ENCODE data around the gene SAPCD2.

SAPCD2 gene

GRCh38 chr9:137053944-137054931, 16.1 kb downstream of the SAPCD2 start, which contains the start of gene ENTPD2:
TSS of gene ENTPD2 (minus strand) at chr9:137054061. CDS start at chr9:137053997, 64 bp downstream.
- no peak for DNase-seq
- in situ Hi-C loops (cut with HindIII; ENCODE audit: low pct_ligation_motif_present, low pct_unique_long_range_greater_than_20kb, low sequenced_read_pairs) = no loop called here

DNA sequence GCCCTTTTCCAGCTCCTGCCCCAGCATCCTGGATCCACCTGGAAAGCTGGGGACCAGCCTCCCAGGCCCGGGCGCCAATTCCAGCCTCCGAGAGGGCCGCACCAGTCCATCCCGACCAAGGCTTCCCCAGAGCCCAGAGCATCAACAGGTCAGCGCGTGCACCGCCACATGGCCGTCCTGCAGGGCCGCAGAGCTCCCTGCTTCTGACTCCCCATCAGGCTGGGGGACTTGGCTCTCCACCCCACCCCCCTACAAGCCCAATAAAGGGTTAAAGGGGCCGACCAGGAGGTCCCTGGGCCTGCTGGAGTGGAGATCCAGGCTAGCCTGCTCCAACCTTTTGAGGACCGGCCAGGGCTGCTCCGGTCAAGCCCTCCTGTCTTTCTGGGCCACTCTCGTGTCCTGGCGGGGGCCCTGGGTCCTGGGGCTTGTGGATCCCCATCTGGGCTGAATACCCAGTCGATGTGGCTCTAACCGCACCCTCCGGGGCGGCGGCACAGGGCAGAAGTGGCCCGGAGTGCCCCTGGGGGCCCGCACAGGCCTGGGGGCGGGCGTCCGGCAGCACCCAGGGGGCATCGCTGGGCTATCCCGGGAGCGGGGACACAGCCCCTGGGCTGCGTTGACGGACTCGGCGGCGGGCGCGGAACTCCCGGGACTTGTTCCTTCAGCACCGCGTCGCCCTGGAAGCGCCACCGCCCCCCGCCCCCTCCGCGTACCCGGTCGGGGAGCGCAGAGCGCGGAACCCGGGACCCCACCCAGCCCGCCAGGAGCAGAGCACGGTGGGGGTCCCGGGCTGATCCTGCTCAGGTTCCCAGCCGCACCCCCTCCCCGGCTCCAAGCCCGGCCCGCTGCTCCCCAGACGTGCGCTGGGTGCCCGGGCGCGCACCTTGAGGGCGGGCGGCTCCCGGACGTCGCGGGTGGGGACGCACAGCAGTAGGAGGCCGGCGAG, 17.1 kb downstream of the SAPCD2 start:
- in situ Hi-C loops (cut with HindIII; ENCODE audit: low pct_ligation_motif_present, low pct_unique_long_range_greater_than_20kb, low sequenced_read_pairs) = no loop called here
- DNase-seq = no peak

GRCh38 chr9:137052293-137052692, 18.1 kb downstream of the SAPCD2 start:
- no peak for DNase-seq
- in situ Hi-C loops (cut with HindIII; ENCODE audit: low pct_ligation_motif_present, low pct_unique_long_range_greater_than_20kb, low sequenced_read_pairs) = no loop called here

DNA sequence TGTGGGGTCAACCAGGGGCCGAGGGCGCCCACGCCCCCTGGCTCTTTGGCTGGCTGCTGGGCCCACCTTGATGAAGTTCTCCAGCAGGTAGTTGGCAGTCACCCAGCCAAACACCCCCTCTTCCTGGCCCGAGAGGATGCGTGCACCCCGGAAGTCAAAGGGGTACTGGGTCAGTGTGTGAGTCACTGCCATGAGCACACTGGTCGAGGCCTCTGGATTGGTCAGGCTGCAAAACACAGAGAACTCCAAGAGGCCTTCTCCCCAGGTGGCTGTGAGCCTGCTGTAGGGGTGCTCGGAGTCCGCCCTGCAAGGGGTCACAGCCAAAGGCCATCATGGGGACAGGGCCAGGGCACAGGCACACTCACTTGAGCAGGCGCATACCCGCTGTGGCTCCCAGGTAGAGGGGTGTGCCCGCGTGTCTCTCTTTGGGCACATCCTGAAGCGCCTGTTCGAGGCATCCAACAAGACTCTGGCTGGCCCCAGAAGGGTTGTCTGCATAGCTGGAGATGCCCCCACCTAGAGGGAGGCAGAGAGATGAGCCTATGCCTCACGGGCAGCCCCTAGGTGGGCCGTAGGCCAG, 19.1 kb downstream of the SAPCD2 start:
- no peak for DNase-seq
- in situ Hi-C loops (cut with HindIII; ENCODE audit: low pct_ligation_motif_present, low pct_unique_long_range_greater_than_20kb, low sequenced_read_pairs) = no loop called here

- in situ Hi-C loops (cut with HindIII; ENCODE audit: low pct_ligation_motif_present, low pct_unique_long_range_greater_than_20kb, low sequenced_read_pairs) = no loop called here
- DNase-seq = no peak
Observed at GRCh38 chr9:137050570-137050969, 19.8 kb downstream of the SAPCD2 start.

DNA sequence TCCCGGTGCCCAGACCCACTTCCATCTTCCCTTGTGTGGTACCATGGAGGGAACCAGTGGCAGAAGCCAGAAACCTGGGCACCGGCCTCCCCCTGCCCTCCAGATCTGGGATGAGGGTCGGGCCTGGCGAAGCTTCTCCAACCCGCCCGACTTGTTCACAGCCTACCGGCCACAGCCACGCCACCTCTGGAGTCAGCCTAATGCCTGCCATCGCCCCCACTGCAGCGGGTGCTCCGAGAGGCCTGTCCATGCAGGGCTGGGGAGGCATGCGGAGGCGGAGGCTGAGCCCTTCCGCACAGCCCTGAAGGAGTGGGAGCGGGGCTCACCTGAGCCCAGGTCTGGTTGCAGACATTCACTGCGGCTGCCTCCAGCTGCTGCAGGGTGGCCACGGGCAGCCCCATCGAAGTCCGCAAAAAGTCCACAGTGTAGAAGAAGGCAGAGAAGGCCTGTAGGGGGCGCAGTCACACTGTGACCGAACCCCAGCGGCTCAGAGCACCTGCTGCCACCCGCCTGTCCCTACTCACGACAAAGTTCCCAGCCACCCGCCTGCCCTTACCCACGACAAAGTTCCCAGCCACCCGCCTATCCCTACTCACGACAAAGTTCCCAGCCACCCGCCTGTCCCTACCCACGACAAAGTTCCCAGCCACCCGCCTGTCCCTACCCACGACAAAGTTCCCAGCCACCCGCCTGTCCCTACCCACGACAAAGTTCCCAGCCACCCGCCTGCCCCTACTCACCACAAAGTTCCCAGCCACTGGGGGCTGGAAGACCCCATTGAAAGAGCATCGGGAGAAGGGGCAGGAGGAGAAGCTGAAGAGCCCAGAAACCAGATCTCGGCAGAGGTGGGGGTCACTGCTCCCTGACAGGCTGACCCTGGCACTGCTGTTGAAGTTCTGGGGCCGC, 20.6 kb downstream of the SAPCD2 start:
- peak; percentile 41 for DNase-seq
- in situ Hi-C loops (cut with HindIII; ENCODE audit: low pct_ligation_motif_present, low pct_unique_long_range_greater_than_20kb, low sequenced_read_pairs) = no loop called here

DNA sequence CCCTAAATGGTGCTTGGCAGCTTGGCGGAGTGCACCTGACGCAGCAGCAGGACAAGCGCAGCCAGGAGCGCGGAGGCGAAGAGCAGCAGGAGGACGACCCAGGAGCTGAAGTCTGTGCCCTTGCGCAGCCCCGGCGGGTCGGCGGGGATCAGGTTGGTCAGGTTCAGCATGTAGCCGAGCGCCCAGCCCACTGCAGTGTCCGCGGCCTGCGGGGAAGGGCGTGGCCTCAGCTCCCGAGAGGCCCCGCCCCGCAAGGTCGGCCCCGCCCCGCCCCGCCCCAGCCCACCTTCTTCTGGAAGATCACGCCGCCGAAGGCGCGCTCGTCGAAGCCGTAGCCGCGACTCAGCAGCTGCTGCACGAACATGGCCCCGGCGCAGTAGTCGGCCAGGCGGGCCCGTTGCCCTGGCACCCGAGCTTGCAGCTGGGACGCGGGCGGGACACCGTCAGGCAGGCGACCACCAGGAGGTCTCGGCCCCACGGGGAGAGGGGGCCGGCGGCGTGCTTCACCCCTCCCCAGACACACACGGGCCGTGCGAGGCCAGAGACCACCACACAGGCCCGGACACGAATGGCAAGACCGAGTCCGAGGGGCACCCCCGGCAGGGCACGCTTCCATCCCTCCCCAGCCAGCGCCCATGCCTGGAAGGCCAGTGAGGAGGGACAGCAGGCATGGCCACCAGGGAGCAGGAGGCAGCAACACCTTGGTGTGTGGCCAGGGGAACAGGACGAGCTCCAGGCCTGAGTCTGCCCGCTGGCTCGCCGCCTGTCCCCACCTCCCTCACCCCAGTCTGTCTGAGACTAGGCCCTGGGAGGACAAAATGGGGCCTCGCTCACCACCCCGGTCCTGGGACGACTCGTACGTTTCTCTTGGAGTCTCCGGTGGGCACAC, 21.5 kb downstream of the SAPCD2 start:
- in situ Hi-C loops (cut with HindIII; ENCODE audit: low pct_ligation_motif_present, low pct_unique_long_range_greater_than_20kb, low sequenced_read_pairs) = no loop called here
- DNase-seq = no peak

- in situ Hi-C loops (cut with HindIII; ENCODE audit: low pct_ligation_motif_present, low pct_unique_long_range_greater_than_20kb, low sequenced_read_pairs) = no loop called here
- DNase-seq = peak; percentile 75
Observed at GRCh38 chr9:137046088-137046787, 24.1 kb downstream of the SAPCD2 start, which contains the start of gene NPDC1. TSS of gene NPDC1 (minus strand) at chr9:137046177. CDS start at chr9:137045989, 188 bp downstream.

GRCh38 chr9:137045294-137046087, 24.9 kb downstream of the SAPCD2 start:
- DNase-seq = peak; percentile 36
- in situ Hi-C loops (cut with HindIII; ENCODE audit: low pct_ligation_motif_present, low pct_unique_long_range_greater_than_20kb, low sequenced_read_pairs) = no loop called here

DNA sequence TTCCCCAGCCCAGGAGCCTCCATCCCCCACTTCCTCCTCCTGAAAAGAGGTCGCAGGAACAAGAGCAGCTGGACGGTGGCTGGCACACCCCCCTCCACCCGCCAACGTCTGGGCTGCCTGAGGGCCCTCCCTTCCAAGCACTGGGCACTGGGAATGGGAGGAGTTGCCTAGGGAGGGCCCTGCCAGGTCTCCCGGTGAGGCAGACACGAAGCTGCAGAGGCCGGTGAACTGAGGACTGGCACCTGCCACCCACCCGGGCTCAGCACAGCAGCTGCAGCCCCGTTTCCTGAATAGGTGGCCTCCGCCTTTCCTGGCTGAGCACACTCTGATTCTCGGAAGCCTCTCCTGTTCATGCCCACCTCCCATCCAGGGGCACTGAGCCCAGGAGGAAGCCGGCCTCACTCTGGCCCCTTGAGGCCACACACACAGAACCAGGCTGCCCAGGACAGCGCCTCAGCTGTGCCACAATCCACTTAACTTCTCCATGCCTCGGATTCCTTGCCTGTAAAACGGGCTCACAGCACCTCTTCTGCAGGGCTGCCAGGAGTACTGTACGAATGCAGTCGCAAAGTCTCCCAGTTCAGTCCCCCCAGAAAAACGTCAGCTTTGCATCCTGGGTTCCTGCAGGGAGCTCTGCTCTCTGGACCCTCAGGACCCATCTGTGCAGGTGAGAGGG, 25.7 kb downstream of the SAPCD2 start:
- in situ Hi-C loops (cut with HindIII; ENCODE audit: low pct_ligation_motif_present, low pct_unique_long_range_greater_than_20kb, low sequenced_read_pairs) = no loop called here
- DNase-seq = no peak

DNA sequence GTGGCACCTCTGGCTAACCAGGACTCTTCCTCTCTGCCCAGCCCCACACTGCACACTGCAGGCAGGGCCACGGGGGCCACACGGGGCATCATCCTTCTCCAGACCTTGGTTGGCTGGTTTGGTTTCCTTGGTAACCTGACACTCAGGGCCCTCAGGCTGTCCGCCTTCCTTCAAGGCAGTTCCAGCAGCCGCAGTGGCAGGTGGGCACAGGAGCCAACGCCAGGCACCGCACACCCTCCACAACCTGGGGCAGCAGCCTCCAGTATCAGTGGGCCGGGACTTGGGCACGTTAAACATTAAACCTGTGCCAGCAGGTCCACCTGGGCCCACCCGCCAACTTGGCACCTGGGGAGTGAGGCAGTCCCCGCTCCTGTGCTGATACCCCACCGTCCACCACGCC, 26.3 kb downstream of the SAPCD2 start:
- DNase-seq = no peak
- in situ Hi-C loops (cut with HindIII; ENCODE audit: low pct_ligation_motif_present, low pct_unique_long_range_greater_than_20kb, low sequenced_read_pairs) = no loop called here

DNA sequence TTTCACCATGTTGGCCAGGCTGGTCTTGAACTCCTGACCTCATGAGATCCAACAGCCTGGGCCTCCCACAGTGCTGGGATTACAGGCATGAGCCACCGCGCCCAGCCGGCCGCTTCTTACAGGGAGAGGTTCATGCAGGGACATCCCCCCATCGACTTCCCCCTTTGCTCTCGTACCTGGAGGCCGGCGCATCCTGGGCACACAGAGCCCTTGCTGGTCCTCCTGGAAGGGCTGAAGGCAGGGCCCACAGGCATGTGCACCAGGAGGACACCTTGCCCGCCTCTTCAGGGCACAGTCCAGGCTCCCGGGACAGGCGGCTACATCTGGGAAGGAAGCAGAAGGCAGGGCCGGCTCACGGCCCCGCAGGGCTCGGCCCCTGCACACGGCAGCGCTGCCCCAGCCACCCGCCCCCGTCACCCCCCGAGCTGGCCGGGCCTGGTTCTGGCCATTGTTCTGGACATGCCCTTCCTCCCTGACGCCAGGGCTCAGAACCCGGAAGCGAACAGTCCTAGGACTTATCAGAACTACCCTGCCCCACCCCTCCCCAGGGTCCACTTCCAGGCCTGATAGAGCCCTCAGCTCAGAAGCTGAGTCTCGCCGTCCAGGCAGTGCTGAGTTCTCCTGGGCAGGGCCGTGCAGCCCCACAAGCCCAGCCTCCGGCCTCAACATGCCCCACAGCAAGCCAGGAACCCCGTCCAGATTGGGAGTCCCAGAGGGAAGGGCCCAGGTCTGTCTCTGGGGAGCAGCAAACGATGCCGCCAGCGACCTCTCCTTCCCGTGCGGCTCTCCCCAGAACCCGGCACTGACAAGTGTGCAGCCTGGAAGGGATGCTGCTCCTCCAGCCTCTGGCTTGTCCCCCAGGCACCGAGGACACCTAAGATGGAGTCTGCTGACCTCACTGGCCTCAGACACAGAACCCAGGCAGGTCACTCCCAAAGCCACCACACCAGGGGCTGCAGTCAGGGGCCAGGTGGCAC, 27.3 kb downstream of the SAPCD2 start:
- in situ Hi-C loops (cut with HindIII; ENCODE audit: low pct_ligation_motif_present, low pct_unique_long_range_greater_than_20kb, low sequenced_read_pairs) = no loop called here

DNA sequence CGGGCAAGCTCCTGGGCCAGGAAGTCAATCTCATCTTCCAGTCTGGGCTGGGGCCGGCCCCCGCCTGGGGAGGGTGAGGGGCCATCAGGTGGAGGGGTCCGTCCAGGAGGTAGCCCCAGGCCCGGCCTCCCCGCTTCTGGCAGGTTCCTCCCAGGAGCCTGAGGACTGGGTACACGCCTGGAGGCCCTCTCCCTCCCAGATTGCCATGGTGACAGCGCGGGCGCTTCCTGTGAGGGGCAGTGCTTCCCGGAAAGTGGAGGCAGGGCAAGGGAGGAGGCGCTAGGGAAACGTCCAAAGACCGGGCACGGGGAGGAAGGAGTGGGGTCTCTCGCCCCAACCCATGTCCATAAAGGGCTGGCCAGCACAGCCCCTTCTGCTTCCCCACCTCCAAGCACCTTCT, 29.2 kb downstream of the SAPCD2 start:
- DNase-seq = no peak
- in situ Hi-C loops (cut with HindIII; ENCODE audit: low pct_ligation_motif_present, low pct_unique_long_range_greater_than_20kb, low sequenced_read_pairs) = no loop called here

More for the DNA sequence above, 27.3 kb downstream of the SAPCD2 start:
- no peak for DNase-seq

DNA sequence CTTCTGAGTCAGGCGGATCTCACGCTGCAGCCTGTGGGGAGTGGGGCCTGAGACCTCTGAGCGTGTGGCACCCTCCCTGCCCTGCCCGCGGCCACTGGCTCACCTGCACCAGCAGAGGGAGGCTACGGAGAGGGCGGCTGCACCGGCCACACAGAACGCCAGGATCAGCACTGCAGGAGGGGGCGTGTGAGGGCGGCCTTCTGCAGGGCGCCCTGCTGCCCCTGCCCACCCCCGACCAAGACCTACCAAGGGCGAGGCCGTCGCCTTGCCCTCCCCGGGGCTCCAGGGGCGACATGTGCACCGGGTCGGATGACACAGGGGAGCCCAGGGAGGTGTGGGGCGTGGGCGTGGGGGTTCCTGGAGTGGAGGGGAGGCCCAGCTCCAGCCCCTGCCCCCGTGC, 29.8 kb downstream of the SAPCD2 start:
- in situ Hi-C loops (cut with HindIII; ENCODE audit: low pct_ligation_motif_present, low pct_unique_long_range_greater_than_20kb, low sequenced_read_pairs) = no loop called here
- DNase-seq = no peak
